ENCODE data around the gene ZNF121.

DNA sequence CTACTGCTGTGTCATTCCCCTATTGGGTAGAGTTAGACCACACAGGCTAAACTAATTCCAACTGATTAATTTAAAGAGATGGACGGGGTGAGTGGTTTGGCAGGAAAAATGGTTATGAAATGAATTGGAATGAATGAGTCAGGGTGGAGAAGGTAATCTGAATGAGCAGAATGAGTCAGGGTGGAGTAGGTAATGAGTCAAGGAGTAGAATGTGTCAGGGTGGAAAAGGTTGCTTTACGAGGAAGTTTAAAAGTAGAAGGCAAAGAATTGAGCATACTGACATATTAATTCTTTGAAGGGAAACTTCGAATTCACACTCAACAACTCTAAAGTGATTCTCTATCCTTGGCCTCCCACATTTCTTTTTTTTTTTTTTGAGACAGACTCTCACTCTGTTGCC is 12.7 kb upstream of the ZNF121 start:
- no peak for TF ChIP-seq EP300 (IDR thresholded peaks at IDR 0.05; ENCODE audit: borderline replicate concordance)
- no peak for TF ChIP-seq CEBPB (IDR thresholded peaks at IDR 0.05)
- TF ChIP-seq REST (IDR thresholded peaks at IDR 0.05; ENCODE audit: low read depth), result no peak

Data from Ishikawa (cell line).